Ishikawa (cell line): ENCODE measurements around the gene ARL6IP6.

Source experiments
- CEBPB ChIP-seq: IDR thresholded peaks from 2 replicates; pipeline ENCODE4 v1.6.1; 2012
- CREB1 ChIP-seq: IDR thresholded peaks from 2 replicates; pipeline ENCODE4 v1.6.1; 2012; ENCODE audit warnings: low read depth
- EGR1 ChIP-seq: IDR thresholded peaks from 2 replicates; pipeline ENCODE4 v1.6.1; 2012
- EP300 ChIP-seq: IDR thresholded peaks from 2 replicates; pipeline ENCODE4 v1.6.1; 2012; ENCODE audit warnings: borderline replicate concordance
- MAX ChIP-seq: IDR thresholded peaks from 2 replicates; pipeline ENCODE4 v1.6.1; 2012
- NFIC ChIP-seq: IDR thresholded peaks from 2 replicates; pipeline ENCODE4 v1.6.1; 2012
- RAD21 ChIP-seq: IDR thresholded peaks from 2 replicates; pipeline ENCODE4 v1.6.1; 2012; ENCODE audit warnings: low read depth
- REST ChIP-seq: IDR thresholded peaks from 2 replicates; pipeline ENCODE4 v1.6.1; 2012; ENCODE audit warnings: low read depth, mild to moderate bottlenecking
- TAF1 ChIP-seq: IDR thresholded peaks from 2 replicates; pipeline ENCODE4 v1.6.1; 2012; ENCODE audit warnings: low read depth, mild to moderate bottlenecking
- TCF12 ChIP-seq: IDR thresholded peaks from 2 replicates; pipeline ENCODE4 v1.6.1; 2012; ENCODE audit warnings: low read depth
- TEAD4 ChIP-seq: IDR thresholded peaks from 2 replicates; pipeline ENCODE4 v1.6.1; 2012
- USF1 ChIP-seq: IDR thresholded peaks from 2 replicates; pipeline ENCODE4 v1.6.1; 2012
- YY1 ChIP-seq: IDR thresholded peaks from 2 replicates; pipeline ENCODE4 v1.6.1; 2012; ENCODE audit warnings: low read depth
- ZBTB7A ChIP-seq: IDR thresholded peaks from 2 replicates; pipeline ENCODE4 v1.6.1; 2012; ENCODE audit warnings: low read depth

- TF ChIP-seq EP300 (no peak), TCF12 (no peak), TAF1 (no peak), YY1 (no peak), MAX (no peak), TEAD4 (no peak), REST (no peak), CEBPB (no peak), RAD21 (no peak), EGR1 (no peak), CREB1 (no peak), NFIC (no peak), USF1 (no peak), ZBTB7A (no peak)
Measured at GRCh38 chr2:152674334-152674733, 44.1 kb upstream of the ARL6IP6 start.
